ENCODE results near the gene SLC16A11. TPM values are rescaled to one million over a fixed set of nuclear protein-coding genes. Genes with fewer than 3 reads are reported as not detected.

The SLC16A11 gene
- total and polyA plus RNA-seq, 2 of the 4 experiments (the other 2 are of a cell fraction) = not detected

- Histone ChIP-seq H2BK15ac (ENCODE audit: low read depth, low read length) (no peak overlapping the region), H4K91ac (ENCODE audit: insufficient read depth, low read depth, low read length) (no peak overlapping the region), H3K9ac (ENCODE audit: low read depth, low read length) (no peak overlapping the region), H4K20me1 (ENCODE audit: insufficient read depth, low read length) (no peaks in the 10 kb centered on the region), H4K8ac (ENCODE audit: low read depth in 2 of 2, low read length in 2 of 2) (no peak overlapping the region), H4K5ac (ENCODE audit: low read depth, low read length) (no peak overlapping the region), H3K9me3 (ENCODE audit: control insufficient read depth, insufficient read depth, low read length) (no peaks in the 10 kb centered on the region), H2AFZ (replicated peaks; ENCODE audit: low read length, poor library complexity) (no peak overlapping the region), H2AK9ac (replicated peaks; ENCODE audit: low read depth, low read length, poor library complexity) (no peak overlapping the region), H3K23ac (ENCODE audit: low read depth, low read length) (no peak overlapping the region), H2BK5ac (ENCODE audit: low read depth, low read length, poor library complexity, severe bottlenecking) (no peak overlapping the region), H3K4me2 (ENCODE audit: low read depth, low read length) (no peak overlapping the region), H3K79me1 (ENCODE audit: low read depth in 1 of 2, low read length in 2 of 2) (no peaks in the 10 kb centered on the region), H3K4ac (ENCODE audit: low read depth, low read length) (no peak overlapping the region), H2AK5ac (ENCODE audit: low read depth, low read length) (no peak overlapping the region), H3K27ac (ENCODE audit: insufficient read depth, low read length) (no peak overlapping the region), H3K56ac (ENCODE audit: extremely low read depth, insufficient read depth, low read length) (no peak overlapping the region), H3K4me1 (ENCODE audit: control insufficient read depth, insufficient read depth, low read length) (no peaks in the 10 kb centered on the region), H3K14ac (replicated peaks; ENCODE audit: low read depth, low read length) (no peak overlapping the region), H2BK120ac (ENCODE audit: low read depth, low read length) (no peak overlapping the region), H2BK20ac (ENCODE audit: low read depth, low read length) (no peak overlapping the region), H3K9me1 (ENCODE audit: insufficient read depth, low read length) (no peaks in the 10 kb centered on the region), H3K36me3 (ENCODE audit: control insufficient read depth, insufficient read depth, low read length) (no peaks in the 10 kb centered on the region), H3K18ac (ENCODE audit: low read depth, low read length) (no peak overlapping the region), H3K4me3 (ENCODE audit: insufficient read depth, low read depth, low read length) (no peak overlapping the region), H3K27me3 (ENCODE audit: control insufficient read depth, insufficient read depth, low read length) (peaks cover 7% of the 10 kb centered on the region; the same call in 1 of the 2 replicates)
- BruUV-seq (replicated peaks) = no TSS peak
- WGBS, 2 experiments (ENCODE audit: extremely low coverage in 2 of 2, insufficient read length in 1 of 2) = no CpG with 5 or more reads among the region's 3 CpGs
- no peak for ATAC-seq (ENCODE audit: low read depth)
- intact Hi-C loops (cut with micrococcal nuclease) = no loop called here
- CTCF ChIA-PET = no interaction called here
- DNase-seq = no peak
- TF ChIP-seq FOS (IDR thresholded peaks at IDR 0.05; ENCODE audit: low read depth, low read length) (no peak), BHLHE40 (IDR thresholded peaks at IDR 0.05; ENCODE audit: low read depth, low read length) (no peak), USF2 (IDR thresholded peaks at IDR 0.05; ENCODE audit: low read depth, low read length) (no peak), CEBPB (IDR thresholded peaks at IDR 0.05; ENCODE audit: low read depth, low read length) (no peak), CHD1 (IDR thresholded peaks at IDR 0.05; ENCODE audit: low read depth, low read length) (no peak), NFE2L2 (IDR thresholded peaks at IDR 0.05; ENCODE audit: low read depth, low read length) (no peak), RAD21 (IDR thresholded peaks at IDR 0.05; ENCODE audit: low read length) (no peak), SMC3 (IDR thresholded peaks at IDR 0.05; ENCODE audit: low read depth, low read length) (no peak), MXI1 (IDR thresholded peaks at IDR 0.05; ENCODE audit: borderline replicate concordance, low read depth, low read length) (no peak), RFX5 (IDR thresholded peaks at IDR 0.05; ENCODE audit: low read depth, low read length) (no peak), CTCF (conservative IDR thresholded peaks at IDR 0.05; ENCODE audit: low read depth, low read length) (no peak), MAFK (IDR thresholded peaks at IDR 0.05; ENCODE audit: low read depth, low read length) (no peak), MAZ (IDR thresholded peaks at IDR 0.05; ENCODE audit: borderline replicate concordance, low read depth, low read length) (no peak), ELK1 (IDR thresholded peaks at IDR 0.05; ENCODE audit: borderline replicate concordance, low read depth, low read length) (no peak), POLR2A (IDR thresholded peaks at IDR 0.05; ENCODE audit: low read depth, low read length) (no peak), RCOR1 (IDR thresholded peaks at IDR 0.05; ENCODE audit: insufficient replicate concordance, low read length) (no peak)
- dilution Hi-C loops (cut with HindIII; ENCODE audit: low sequenced_read_pairs, unreplicated experiment) = no loop called here
- in situ Hi-C loops (cut with MboI; ENCODE audit: low sequenced_read_pairs) = no loop called here
- POLR2A ChIA-PET (ENCODE audit: unreplicated experiment) = no interaction called here
Observed at GRCh38 chr17:7029096-7029495, 14.8 kb downstream of the SLC16A11 start.

Data from IMR-90 (cell line).